ENCODE data around the gene FOXK1.

The FOXK1 gene

DNA sequence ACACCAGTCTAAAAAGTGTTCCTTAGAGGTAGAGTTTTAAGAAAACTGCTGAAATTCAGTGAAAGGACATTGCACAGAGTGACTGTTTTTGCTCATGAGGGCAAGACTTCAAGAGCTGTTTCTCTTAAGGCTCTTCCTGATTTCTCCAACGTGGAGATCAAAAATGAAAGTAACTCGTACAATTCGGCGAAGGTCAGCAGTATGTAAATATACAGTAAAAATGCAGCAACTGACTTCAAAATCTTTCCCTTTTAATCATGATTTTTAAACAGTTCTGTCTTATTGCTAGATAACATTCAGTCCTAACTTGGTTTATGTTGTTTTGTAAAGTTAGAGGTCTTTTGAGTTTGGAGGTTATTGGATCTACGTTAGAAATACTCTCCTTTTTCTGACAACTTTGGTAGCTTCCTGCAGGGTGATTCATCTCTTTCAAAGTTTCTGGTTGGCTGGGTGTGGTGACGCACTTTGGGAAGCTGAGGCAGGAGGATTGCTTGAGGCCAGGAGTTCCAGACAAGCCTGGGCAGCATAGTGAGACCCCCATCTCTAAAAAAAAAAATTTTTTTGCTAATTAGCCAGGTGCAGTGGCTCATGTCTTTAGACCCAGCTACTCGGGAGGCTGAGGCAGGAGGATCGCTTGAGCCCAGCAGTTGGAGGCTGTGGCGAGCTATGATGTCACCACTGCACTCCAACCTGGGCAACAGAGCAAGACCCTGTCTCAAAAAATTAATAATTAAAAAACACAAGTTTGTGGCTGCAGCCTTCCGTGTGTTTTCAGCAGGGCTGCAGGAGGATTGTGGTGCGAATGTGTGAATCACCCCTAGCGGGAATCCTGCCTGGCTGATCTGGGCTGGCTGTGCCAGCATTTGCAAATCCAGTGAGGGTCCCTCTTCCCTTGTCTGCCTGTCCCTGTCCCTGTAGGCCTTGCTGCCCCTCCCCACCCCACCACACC is 64.2 kb downstream of the FOXK1 start:
- DNase-seq, result no peak
- Mint-ChIP-seq H3K9me3 (no peaks in the 10 kb centered on the region), H3K27me3 (ENCODE audit: low read depth, poor library complexity) (peaks cover 2% of the 10 kb centered on the region), H3K27ac (peak overlapping the region; percentile 99), H3K4me3 (peak overlapping the region; percentile 38), H3K36me3 (ENCODE audit: low read depth) (peaks cover 51% of the 10 kb centered on the region), H3K4me1 (peaks cover 77% of the 10 kb centered on the region)
- TF ChIP-seq, protein P1, sequence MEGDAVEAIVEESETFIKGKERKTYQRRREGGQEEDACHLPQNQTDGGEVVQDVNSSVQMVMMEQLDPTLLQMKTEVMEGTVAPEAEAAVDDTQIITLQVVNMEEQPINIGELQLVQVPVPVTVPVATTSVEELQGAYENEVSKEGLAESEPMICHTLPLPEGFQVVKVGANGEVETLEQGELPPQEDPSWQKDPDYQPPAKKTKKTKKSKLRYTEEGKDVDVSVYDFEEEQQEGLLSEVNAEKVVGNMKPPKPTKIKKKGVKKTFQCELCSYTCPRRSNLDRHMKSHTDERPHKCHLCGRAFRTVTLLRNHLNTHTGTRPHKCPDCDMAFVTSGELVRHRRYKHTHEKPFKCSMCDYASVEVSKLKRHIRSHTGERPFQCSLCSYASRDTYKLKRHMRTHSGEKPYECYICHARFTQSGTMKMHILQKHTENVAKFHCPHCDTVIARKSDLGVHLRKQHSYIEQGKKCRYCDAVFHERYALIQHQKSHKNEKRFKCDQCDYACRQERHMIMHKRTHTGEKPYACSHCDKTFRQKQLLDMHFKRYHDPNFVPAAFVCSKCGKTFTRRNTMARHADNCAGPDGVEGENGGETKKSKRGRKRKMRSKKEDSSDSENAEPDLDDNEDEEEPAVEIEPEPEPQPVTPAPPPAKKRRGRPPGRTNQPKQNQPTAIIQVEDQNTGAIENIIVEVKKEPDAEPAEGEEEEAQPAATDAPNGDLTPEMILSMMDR (IDR thresholded peaks at IDR 0.05), result no peak

DNA sequence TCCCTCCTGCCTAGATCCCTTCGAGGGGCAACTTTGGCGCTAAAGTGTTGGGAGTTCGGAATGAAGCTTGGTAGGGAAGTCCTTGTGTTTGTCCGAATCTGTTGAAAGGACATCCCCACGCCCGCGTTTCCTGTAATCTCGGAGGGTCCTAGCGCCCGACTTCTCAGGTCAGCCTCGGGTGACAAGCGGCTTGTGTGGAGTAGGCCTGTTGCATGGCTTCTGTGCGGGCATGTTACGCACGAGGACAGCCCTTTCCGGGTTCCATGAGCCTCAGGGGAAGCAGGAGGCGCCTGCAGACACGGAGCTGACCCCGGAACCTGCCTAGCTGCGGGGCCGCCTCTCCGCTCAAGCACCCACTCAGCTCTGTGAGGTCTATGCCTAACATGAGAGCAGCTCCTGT is 64.9 kb downstream of the FOXK1 start:
- Mint-ChIP-seq H3K4me1 (peaks cover 71% of the 10 kb centered on the region), H3K9me3 (no peaks in the 10 kb centered on the region), H3K27me3 (ENCODE audit: low read depth, poor library complexity) (peaks cover 2% of the 10 kb centered on the region), H3K27ac (no peak overlapping the region), H3K4me3 (no peak overlapping the region), H3K36me3 (ENCODE audit: low read depth) (peaks cover 45% of the 10 kb centered on the region)
- TF ChIP-seq, protein P1 (IDR thresholded peaks at IDR 0.05), result no peak
- no peak for DNase-seq

DNA sequence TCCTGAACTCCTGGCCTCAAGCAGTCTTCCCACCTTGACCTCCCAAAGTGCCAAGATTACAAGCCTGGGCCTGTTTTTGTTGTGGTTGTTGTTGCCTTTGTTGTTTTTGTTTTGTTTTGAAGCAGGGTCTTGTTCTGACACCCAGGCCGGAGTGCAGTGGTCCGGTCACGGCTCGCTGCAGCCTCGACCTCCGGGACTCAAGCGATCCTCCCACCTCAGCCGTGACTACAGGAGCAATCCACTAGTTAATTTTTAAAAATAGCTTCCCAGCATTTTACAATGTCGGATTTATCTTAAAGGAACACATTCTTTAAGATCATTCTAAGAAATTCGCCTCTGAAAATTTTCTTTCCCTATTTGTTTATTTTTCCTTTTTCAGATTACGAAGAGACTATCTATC is 65.7 kb downstream of the FOXK1 start:
- Mint-ChIP-seq H3K27ac (peak overlapping the region; percentile 96), H3K4me1 (peaks cover 64% of the 10 kb centered on the region), H3K9me3 (no peaks in the 10 kb centered on the region), H3K4me3 (peak overlapping the region; percentile 54), H3K27me3 (ENCODE audit: low read depth, poor library complexity) (peaks cover 2% of the 10 kb centered on the region), H3K36me3 (ENCODE audit: low read depth) (peaks cover 38% of the 10 kb centered on the region)
- DNase-seq, result no peak
- TF ChIP-seq, protein P1 (IDR thresholded peaks at IDR 0.05), result no peak

DNA sequence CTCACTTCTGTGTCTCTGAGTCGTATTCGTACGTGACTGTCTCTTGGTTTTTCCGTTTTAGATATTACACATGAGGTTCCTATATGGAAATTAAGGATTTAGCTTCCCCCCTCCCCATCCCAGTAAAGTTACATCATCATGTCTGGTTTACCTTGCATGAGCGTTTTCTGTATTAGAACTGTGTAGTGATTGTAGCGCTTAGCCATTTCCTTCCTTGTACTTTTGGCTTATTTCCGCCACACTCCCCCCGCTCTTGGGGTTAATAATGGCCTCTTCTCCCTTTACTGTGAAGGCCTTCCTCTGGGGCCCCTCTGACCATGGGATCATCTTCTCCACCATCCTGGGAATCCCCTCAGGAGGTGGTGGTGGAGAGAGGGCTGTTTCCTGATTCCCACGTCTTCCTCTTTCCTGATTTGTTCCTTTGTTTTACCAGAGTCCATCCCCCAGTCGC is 66.2 kb downstream of the FOXK1 start:
- Mint-ChIP-seq H3K27ac (peak overlapping the region; percentile 96), H3K4me1 (peaks cover 58% of the 10 kb centered on the region), H3K9me3 (no peaks in the 10 kb centered on the region), H3K4me3 (peak overlapping the region; percentile 54), H3K27me3 (ENCODE audit: low read depth, poor library complexity) (peaks cover 2% of the 10 kb centered on the region), H3K36me3 (ENCODE audit: low read depth) (peaks cover 34% of the 10 kb centered on the region)
- DNase-seq, result no peak
- TF ChIP-seq, protein P1 (IDR thresholded peaks at IDR 0.05), result no peak

DNA sequence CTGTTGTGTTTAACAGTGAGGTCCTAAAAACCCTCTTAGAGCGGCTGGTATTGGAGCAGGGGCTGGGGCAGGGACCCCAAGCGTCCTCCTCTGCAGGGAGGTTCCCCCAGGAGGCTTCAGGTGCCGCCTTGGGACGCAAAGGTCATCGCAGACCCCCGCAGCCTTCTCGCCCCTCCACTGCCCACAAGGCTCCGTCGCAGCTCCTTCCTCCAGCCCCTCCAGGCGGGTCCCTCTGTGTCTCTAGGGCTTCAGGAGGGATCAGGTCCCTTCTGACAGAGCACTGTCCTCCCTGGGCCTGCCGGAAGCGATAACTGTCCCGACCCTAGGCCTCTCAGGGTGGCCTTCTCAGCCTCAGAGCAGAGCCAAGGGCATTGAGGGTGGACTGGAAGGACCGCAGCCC is 67.3 kb downstream of the FOXK1 start:
- peaks cover 2% of the 10 kb centered on the region for H3K27me3 Mint-ChIP-seq (ENCODE audit: low read depth, poor library complexity)
- no peak for DNase-seq
- no peak overlapping the region for H3K4me3 Mint-ChIP-seq
- no peaks in the 10 kb centered on the region for H3K9me3 Mint-ChIP-seq
- H3K4me1 Mint-ChIP-seq, result peaks cover 47% of the 10 kb centered on the region
- peaks cover 34% of the 10 kb centered on the region for H3K36me3 Mint-ChIP-seq (ENCODE audit: low read depth)
- peak overlapping the region; percentile 76 for H3K27ac Mint-ChIP-seq
- TF ChIP-seq, protein P1 (IDR thresholded peaks at IDR 0.05), result no peak
